NCI-H1436 (cell line): ENCODE measurements around the gene GPAM.
"Not testable (repeated sequence)": the region's sequence is repeated elsewhere in the genome, so short reads cannot be mapped to it uniquely, and the experiment has no call there.

ENCODE experiments used
- DNase-seq: peaks from one replicate; lab custom pipeline; 2025; lab: John Stamatoyannopoulos, UW

The GPAM gene

GRCh38 chr10:112216151-112216550 lies 32.6 kb upstream of the GPAM start:
- no peak for DNase-seq

GRCh38 chr10:112215342-112215774 lies 31.8 kb upstream of the GPAM start:
- DNase-seq: no peak

DNA sequence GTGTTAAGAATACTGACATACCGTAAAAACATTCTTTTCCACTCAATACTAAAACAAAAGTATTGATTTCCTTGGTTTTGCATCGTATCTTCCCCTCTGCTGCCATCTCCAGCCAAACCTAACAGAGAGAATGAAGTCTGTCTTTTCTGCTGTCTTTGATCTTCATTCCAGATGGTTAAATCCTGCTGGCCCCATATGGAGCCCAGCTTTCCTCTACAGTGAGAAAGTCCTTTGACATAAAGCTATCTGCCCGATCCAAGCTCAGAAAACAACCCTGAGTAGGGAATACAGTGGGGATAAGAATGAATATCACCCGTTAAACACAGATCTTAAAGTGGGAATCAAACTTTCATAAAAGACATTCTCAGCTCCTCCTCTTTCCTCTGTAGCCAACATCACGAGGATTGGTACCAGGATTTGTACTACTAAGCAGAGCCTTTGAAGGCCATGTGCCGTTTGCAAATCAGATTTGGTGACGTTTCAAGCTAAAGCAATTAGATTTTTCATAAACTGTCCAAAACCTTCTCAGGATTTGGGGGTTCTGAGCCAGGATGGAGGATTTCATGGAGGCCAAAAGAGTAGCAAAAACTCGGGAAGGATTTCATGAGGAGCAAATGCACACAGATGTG lies 30.8 kb upstream of the GPAM start:
- DNase-seq: no peak

DNA sequence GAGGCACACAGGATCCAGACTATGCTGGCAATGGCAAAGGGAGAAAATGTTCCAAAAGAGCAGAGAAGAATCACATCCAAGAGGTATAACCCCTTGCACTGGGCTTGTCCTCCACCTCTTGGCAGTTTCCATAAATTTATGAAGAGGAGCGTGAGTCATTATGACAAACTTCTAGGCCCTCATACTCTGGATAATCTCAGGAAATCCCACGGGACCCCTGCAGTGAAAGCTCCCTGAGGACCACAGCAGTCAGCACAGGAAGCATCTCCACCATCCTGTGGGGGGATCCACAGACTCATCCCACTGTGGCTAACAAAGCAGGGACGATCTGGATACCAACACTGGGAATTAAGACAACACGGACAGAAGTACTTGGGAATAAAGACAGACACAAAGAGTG lies 30.3 kb upstream of the GPAM start:
- no peak for DNase-seq

- DNase-seq: no peak
Measured at GRCh38 chr10:112213098-112213823, 29.7 kb upstream of the GPAM start.

- DNase-seq: no peak
Measured at GRCh38 chr10:112210666-112211065, 27.1 kb upstream of the GPAM start.

DNA sequence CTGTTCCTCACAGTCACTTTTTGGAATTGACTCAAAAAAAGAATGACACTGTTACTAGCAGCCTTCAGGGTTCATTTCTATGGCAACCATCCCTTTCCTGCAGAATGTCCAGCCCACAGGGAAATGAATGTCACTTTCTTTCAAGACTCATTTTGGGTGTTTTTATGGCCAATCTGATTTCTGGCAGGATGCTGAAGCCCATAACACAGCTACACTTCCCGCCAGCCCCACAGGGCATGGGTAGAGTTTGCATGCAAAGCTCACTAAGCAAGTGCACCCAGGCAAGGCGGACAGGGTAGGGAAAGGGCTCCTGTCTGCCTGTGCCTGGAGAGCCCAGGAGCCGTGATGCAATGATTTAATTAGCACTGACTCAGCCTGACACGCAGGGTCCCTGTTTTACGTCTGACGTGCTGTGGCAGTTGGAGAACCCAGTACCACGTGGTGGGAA lies 26.1 kb upstream of the GPAM start:
- DNase-seq: no peak

DNA sequence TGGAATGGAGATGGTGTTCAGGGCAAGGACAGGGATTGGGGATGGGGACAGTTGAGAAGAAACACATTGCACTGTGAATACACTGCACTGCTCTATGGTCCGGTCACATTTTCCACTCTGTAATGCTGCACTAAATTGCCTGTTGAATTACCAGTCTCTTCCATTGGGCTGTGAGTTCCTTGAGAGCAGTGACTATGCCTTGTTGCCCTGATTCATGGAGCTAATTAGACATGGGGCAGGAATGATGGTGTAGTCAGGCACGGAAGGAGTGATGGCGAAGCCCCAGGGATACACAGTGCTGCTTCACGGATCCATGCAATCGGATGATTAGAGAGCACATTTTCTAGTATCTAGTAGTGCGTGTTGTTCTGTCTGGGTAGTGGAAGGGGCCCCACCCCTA lies 25.4 kb upstream of the GPAM start:
- no peak for DNase-seq

GRCh38 chr10:112208292-112208691 lies 24.7 kb upstream of the GPAM start:
- no peak for DNase-seq

DNA sequence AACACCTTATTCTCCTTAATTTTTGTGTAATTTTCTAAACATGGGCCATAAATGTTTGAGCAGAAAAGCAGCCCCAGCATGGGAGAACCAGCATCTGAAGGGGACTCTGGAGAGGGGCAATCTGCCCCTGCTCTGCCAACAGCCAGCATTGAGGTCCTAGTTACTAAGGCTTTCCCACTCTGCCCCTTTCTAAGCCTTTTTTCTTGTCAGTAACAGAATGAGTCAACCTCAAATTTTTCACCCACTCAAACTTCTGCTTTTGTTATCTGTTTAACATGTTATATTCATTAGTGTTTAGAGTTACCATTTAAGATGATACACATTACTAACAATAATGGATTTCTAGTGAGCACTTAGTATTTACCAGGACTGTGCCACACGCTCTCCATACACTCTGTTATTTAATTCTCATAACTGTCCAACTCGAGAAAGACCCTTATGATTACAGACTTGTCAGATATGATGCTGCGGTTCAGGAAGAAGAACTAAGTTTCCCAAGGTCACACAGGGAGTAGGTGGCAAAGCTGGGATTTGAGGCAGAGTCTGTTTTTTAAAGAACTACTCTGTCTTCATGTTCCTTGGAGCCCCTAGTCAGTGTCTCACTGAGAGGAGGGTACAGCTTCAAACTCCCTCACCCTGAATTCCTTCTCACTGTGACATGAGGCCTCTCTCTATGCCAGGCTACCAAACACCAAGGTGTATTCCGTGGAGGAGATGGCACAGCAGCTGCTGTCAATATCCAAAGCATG lies 19.9 kb upstream of the GPAM start:
- DNase-seq: no peak

GRCh38 chr10:112202561-112203241 lies 19.1 kb upstream of the GPAM start:
- no peak for DNase-seq

DNA sequence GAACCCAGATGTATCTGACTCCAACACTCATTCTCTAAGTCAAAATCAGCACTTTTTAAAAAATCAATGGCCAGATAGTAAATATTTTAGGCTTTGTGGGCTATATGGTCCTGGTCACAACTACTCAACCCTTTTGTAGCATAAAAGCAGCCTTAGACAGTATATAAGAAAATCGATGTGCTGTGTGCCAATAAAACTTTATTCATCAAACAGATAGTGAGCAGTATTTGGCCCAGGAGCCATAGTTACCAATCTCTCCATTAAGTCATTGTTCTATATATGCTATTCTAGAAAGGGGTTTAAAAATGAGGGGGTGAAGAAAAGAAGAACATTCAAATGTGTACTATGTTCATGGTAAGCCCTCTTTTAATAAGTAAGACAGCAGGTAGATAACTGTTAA lies 18.5 kb upstream of the GPAM start:
- DNase-seq: no peak

DNA sequence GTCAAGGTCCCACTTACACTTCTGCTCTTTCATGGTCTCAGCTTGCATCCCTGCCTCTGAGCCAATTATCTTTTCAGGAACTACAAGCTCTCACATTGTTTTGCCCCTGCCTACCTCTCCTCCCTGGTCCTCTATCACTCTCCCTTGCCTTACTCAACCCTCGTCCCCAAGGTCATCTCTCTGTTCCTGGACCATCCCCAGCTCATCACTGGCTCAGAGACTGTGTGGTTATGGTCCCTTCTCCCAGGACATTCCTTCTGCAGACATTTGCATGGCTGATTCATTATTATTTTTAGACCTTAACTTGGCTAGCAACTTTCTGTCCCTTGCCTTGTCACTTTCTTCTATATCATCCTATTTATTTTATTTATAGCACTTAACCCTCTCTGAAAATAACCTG lies 17.8 kb upstream of the GPAM start:
- DNase-seq: no peak

- DNase-seq: not testable (repeated sequence)
Measured at GRCh38 chr10:112200259-112200658, 16.7 kb upstream of the GPAM start.

DNA sequence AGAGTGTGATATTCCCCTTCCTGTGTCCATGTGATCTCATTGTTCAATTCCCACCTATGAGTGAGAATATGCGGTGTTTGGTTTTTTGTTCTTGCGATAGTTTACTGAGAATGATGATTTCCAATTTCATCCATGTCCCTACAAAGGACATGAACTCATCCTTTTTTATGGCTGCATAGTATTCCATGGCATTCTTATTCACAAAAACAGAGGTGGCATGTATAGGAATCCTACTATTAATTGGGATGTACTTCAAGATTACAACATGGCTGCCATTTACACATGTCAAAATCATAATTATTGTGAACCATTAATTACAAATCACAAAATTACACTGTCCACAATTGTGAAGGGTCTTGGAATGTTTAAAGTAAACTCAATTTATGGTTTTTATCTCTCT lies 14.1 kb upstream of the GPAM start:
- not testable (repeated sequence) for DNase-seq

- DNase-seq: no peak
Measured at GRCh38 chr10:112195224-112195623, 11.7 kb upstream of the GPAM start.

- DNase-seq: no peak
Measured at GRCh38 chr10:112191791-112192190, 8.2 kb upstream of the GPAM start.

DNA sequence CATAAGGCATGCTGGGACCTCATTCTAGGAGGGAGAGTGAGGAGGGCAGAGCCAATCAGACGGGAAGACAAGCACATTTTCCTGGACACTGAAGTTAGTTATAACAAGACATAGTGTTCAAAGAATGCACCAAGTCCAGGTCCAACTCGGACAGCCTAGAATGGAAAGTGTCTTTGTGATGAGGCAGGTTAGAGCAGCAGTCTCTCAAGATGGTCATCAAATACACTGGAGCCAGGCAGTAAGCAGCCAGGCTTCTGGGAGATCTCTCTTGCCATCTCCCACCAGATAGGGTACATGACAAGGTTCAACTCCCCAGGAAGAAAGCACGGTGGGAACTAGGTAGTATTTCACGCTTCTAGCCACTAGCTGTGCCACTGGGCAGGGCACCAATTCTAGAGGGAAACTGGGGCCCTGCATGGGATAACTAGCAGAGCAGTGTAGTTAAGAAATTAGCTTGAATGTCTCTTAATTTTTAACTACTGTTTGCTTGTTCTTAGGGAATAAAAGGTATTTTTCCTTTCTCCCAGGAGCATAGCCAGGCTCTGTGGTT lies 7.6 kb upstream of the GPAM start:
- DNase-seq: no peak

DNA sequence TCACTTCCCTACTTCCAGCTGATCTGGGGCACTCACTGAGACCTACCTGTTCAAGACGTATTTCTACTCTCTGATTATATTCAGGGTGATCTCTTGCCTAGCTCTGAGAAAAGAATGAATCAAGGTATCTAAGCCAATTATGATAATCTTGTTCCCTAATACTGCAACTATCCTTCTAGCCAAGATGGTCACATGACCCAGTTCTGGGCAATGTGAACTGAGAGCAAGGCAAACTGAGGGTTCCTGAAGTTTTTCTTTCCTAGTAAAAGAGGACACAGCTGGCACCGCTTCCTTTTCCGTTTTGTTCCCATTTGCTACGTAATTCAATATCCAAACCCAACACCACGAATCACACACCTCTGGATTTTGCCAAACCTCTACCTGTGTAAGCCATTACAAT lies 5.9 kb upstream of the GPAM start:
- DNase-seq: no peak

DNA sequence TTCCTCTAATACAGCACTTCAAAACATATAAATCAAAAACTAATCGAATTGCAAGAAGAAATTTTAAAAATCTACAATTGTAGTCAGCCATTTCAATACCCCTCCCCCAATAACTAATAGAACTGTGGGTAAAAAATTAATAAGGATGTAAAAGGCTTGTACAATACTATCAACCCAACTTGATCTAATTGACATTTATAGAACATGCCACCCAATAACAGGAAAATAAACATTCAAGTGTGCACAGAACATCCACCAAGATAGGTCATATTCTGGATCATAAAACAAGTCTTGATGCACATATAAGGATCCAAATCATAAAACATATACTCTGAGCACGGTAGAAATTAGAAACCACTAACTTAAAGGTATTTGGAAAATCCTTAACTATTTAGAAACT lies 4.0 kb upstream of the GPAM start:
- DNase-seq: no peak

DNA sequence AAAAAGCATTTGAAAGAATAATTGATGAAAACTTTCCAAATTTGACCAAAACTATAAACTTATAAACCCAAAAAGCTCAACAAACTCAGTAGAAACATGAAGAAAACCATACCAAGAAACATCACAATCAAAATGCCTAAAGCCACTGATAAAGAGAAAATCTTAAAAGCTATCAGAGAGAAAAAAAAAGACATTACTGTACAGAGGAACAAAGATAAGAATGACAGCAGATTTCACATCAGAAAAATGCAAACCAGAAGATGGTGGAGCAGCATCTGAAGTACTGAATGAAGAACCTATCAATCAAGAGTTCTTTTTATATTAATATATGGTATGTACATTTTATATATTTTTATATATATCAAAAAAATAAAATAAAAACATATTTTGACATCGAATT lies 2.4 kb upstream of the GPAM start:
- no peak for DNase-seq

GRCh38 chr10:112184379-112184778 lies 814 bp upstream of the GPAM start:
- DNase-seq: no peak
